Psoas muscle (tissue), 8 donors: Measurements from ENCODE around the gene RASA3. TPM values are rescaled to one million over a fixed set of nuclear protein-coding genes. Genes with fewer than 3 reads are reported as not detected.

ENCODE experiments used
- ATAC-seq, 4 donors: fragments of 200-7000 bp; cut with Tn5 transposase; one replicate each; pipeline ENCODE4 v1.9.1; 2020; ENCODE audit warnings: moderate library complexity in 3 of 4, mild to moderate bottlenecking in 2 of 4
- DNase-seq, 2 donors: peaks; one replicate each; pipeline ENCODE4 v3.0.0-alpha.2; 2020
- H3K27ac ChIP-seq: fragments of 200-600 bp; one replicate; pipeline ENCODE4 v1.8.0; 2022
- H3K27me3 ChIP-seq, 3 donors: fragments of 200-600 bp in 1 of 3; one replicate each; pipeline versions ENCODE4 v1.6.1 to v1.8.0; 2013 to 2022; ENCODE audit warnings: low read length in 2 of 3, mild to moderate bottlenecking in 2 of 3, moderate library complexity in 1 of 3; ENCODE audit not compliant: insufficient read depth in 3 of 3
- H3K36me3 ChIP-seq, 2 donors: fragments of 200-600 bp in 1 of 2; one replicate each; pipeline versions ENCODE4 v1.6.1 to v1.8.0; 2013 to 2022; ENCODE audit warnings: low read depth in 1 of 2, mild to moderate bottlenecking in 1 of 2, moderate library complexity in 1 of 2; ENCODE audit not compliant: insufficient read depth in 1 of 2
- H3K4me1 ChIP-seq: fragments of 200-600 bp; one replicate; pipeline ENCODE4 v1.8.0; 2022
- H3K4me3 ChIP-seq: fragments of 200-600 bp; one replicate; pipeline ENCODE4 v1.8.0; 2022; ENCODE audit warnings: mild to moderate bottlenecking
- H3K9me3 ChIP-seq: fragments of 200-600 bp; one replicate; pipeline ENCODE4 v1.8.0; 2022
- WGBS, 3 donors: extraction: QIAGEN DNeasy Blood & Tissue Kit; methylation state at CpG; one replicate each; pipeline versions ENCODE4 v1.1.6 to v1.1.7; 2013; 5-methylcytosine and 5-hydroxymethylcytosine counted together
- intact Hi-C, 2 donors: fragments of 100-400 bp; cut with DNase I; formaldehyde crosslinking; loops; one replicate each; pipeline versions ENCODE4 v1.11.0 to v1.14.2; 2022
- polyA plus RNA-seq, 3 donors: library from polyadenylated mRNA; stranded (reverse); fragments of 200-250 nt; gene quantifications; one replicate each; pipeline ENCODE4 v1.2.3, GENCODE V29; 2013
- total RNA-seq, 4 donors: library from RNA; stranded (reverse); fragmentation: NEBNext Ultra II Directional in 2 of 4; extraction: Animal tissue kit (Norgen Biotek cat#: 25700) in 2 of 4; gene quantifications; one replicate each; pipeline versions ENCODE4 v1.2.1 to v1.2.4, GENCODE V29; 2021 to 2023
- TF ChIP-seq, protein P1 (sequence below): fragments of 200-600 bp; IDR thresholded peaks from one replicate; pipeline ENCODE4 v1.8.0; 2022; ENCODE audit warnings: antibody characterized with exemption
- donor health status: healthy with polysubstance abuse.
- donor health status: DM: no; HTN: no; CAD: no; lungs with moderate emphysema.
- donor health status: Bipolar disorder and iron deficiency.
- donor health status: healthy.
- donor health status: DM: yes; HTN: yes; CAD: no.
- donor health status: DM: no; HTN: no; CAD: no.
- donor health status: DM: no; HTN: no; CAD: no.
- donor health status: DM: yes; HTN: yes; CAD: no.

Gene RASA3
- total and polyA plus RNA-seq, 7 donors, result 4.8 to 24.4 (median 13.1) TPM

DNA sequence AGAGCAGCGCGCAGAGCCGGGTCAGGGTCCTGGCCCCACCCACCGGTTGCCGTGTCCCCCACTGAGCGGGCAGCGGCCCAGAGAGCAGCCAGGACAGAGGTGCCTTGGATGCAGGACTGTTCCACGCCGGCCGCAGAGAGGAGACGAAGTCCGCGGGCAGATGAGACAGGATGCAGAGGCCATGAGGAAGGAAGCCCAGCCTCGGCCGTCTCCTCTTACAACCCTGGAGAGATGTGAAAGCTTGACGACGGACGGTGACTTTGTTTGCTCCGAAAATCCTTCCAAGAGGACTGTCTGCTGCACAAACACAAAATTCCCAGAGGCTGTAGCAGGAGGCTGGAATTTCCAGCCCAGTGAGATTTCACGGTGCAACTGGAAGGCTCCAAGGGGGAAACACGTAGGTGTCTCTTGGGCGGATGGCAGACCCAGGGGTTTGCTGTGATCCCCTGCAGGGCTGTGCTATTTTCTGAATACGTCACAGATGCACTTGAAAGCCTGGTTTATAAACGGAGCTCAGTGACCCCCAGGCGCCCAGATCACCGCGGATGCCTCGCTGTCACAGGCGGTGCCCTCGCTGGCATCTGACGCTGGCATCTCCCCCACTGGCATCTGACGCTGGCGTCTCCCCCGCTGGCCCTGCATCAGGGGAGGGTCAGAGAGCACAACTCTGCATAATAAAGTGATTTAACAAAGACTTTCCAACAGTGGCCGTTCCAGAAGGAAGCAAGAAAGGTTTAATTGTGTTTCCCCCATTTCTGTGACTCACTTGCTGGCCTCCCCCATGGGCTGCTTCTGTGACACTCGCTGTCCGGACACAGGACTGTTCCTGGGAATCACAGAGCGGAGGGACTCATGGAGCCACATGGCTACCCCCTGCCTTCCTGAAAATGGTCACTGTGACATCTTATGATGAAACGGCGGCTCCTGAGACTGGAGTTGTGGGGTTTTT is 96.6 kb downstream of the RASA3 start:
- DNase-seq (peak in 1 of 2 donors; percentile 51), ATAC-seq (peak; percentile 49 to 60 (median 52))
- intact Hi-C loops, result loop anchor here in 1 of 2 donors (5.0 kb wide), 1 partner anchor 191 kb away; no protein-coding TSS in a partner anchor
- H3K36me3 ChIP-seq, result no peaks in the 10 kb centered on the region
- no peaks in the 10 kb centered on the region for H3K27me3 ChIP-seq
- H3K4me1 ChIP-seq, result peaks cover 43% of the 10 kb centered on the region
- H3K27ac ChIP-seq, result peak overlapping the region; percentile 32
- no peak overlapping the region for H3K4me3 ChIP-seq
- 25 to 38% (median 26%) methylated on average over 40 of the region's 40 CpGs for WGBS, 3 donors
- H3K9me3 ChIP-seq, result no peaks in the 10 kb centered on the region
- TF ChIP-seq, protein P1, sequence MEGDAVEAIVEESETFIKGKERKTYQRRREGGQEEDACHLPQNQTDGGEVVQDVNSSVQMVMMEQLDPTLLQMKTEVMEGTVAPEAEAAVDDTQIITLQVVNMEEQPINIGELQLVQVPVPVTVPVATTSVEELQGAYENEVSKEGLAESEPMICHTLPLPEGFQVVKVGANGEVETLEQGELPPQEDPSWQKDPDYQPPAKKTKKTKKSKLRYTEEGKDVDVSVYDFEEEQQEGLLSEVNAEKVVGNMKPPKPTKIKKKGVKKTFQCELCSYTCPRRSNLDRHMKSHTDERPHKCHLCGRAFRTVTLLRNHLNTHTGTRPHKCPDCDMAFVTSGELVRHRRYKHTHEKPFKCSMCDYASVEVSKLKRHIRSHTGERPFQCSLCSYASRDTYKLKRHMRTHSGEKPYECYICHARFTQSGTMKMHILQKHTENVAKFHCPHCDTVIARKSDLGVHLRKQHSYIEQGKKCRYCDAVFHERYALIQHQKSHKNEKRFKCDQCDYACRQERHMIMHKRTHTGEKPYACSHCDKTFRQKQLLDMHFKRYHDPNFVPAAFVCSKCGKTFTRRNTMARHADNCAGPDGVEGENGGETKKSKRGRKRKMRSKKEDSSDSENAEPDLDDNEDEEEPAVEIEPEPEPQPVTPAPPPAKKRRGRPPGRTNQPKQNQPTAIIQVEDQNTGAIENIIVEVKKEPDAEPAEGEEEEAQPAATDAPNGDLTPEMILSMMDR, result no peak

DNA sequence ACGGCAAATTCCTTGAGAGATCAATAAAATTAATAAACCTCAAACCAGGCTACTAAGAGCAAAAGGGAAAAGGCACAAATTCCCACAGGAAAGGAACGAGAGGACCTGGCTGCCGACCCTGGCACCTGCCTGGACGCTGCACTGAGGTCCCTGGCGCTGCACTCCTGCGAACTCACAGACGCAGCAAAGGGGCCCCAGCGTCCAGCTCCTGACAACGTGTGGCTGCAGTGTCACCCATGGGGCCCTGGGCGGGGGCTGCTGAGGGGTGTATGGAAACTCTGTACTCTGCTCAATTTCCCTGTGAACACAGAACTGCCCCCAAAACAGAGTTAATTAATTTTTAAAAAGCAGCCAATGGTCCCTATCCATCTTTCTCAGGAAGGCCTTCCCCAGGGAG is 97.2 kb downstream of the RASA3 start:
- Histone ChIP-seq H3K27ac (peak overlapping the region; percentile 32), H3K4me1 (peaks cover 43% of the 10 kb centered on the region)

DNA sequence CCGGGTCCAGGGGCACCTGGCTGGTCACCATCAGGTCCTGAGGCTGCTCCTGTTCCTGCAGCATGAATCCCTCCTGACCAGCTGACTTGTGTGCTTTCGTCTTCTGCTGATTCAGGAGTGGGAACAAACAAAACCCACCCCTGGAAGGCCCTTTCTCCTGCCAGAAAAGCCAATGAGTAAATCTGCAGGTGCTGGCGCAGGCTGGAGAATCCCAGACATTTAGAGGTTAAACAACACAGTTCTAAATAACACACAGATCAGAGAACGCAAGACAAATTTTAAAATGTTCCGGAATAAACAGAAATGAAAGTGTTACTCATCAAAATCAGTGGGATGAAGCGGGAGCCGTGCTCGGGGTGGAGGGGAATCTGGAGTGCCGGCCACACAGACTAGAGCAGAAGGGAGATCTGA is 97.9 kb downstream of the RASA3 start:
- 80 to 81% (median 80%) methylated on average over 9 of the region's 9 CpGs for WGBS, 3 donors
- peaks cover 43% of the 10 kb centered on the region for H3K4me1 ChIP-seq
- TF ChIP-seq, protein P1, result no peak
- ATAC-seq (no peak), DNase-seq (no peak)
- H3K36me3 ChIP-seq, result no peaks in the 10 kb centered on the region
- intact Hi-C loops, result no loop called here
- H3K4me3 ChIP-seq, result no peak overlapping the region
- no peaks in the 10 kb centered on the region for H3K27me3 ChIP-seq
- H3K27ac ChIP-seq, result no peak overlapping the region
- H3K9me3 ChIP-seq, result no peaks in the 10 kb centered on the region

More for the DNA sequence above, 97.2 kb downstream of the RASA3 start:
- Histone ChIP-seq H3K36me3 (no peaks in the 10 kb centered on the region), H3K4me3 (no peak overlapping the region), H3K27me3 (no peaks in the 10 kb centered on the region), H3K9me3 (no peaks in the 10 kb centered on the region)
- intact Hi-C loops, result loop anchor here in 1 of 2 donors (5.0 kb wide), 1 partner anchor 192 kb away; no protein-coding TSS in a partner anchor
- 65 to 81% (median 68%) methylated on average over 10 of the region's 10 CpGs for WGBS, 3 donors
- DNase-seq, result no peak
- TF ChIP-seq, protein P1, result no peak
- ATAC-seq, result no peak

DNA sequence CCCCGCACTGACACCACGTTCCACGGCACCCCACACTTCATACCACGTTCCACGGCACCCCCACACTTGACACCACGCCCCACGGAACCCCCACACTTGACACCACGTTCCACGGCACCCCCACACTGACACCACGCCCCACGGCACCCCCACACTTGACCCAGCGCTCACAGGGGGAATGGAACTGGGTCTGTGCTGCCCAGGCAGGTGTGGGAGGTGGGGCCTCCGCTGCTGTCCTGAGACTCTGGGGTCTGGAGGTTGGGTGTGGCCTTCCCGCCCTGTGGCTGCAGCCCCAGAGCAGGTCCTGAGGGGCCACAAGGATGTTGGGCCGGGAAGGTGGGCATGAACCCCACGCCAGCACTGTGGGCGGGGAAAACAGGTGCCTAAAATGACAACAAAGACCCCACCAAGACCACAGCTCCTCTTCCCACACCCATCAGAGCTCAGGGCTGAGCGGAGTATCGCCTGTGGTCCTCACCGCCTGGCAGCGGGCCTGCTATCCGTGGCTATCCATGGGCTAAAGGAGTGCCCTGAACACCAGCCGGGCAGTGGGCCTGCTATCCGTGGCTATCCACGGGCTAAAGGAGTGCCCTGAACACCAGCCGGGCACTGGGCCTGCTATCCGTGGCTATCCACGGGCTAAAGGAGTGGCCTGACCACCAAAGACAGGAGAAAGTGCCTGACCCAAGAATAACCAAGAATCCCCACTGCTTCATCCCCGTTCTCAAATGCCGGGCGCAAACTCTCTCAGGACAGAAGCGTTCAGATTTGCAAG is 98.7 kb downstream of the RASA3 start:
- H3K27me3 ChIP-seq, result no peaks in the 10 kb centered on the region
- H3K4me3 ChIP-seq, result no peak overlapping the region
- no peak overlapping the region for H3K27ac ChIP-seq
- TF ChIP-seq, protein P1, result no peak
- intact Hi-C loops, result no loop called here
- ATAC-seq (peak in 1 of 4 donors; percentile 13), DNase-seq (no peak)
- H3K36me3 ChIP-seq, result no peaks in the 10 kb centered on the region
- H3K9me3 ChIP-seq, result no peaks in the 10 kb centered on the region
- H3K4me1 ChIP-seq, result peaks cover 40% of the 10 kb centered on the region
- 92 to 95% (median 93%) methylated on average over 31 to 32 of the region's 32 CpGs for WGBS, 3 donors
